Measurements from ENCODE around the gene PILRB.

The PILRB gene

DNA sequence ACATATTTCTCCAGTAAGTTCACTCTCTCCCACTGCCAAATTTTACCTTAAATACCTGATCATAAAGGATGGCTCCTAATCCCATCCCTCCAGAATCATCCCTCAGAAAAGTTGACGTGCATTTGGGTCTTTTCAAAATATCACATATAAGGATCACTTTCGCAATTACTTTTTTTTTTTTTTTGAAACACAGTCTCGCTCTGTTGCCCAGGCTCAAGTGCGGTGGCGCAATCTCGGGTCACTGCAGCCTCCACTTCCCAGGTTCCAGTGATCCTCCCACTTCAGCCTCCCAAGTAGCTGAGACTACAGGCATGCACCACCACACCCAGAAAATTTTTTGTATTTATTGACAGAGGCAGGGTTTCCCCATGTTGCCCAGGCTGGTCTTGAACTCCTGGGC lies 53.2 kb downstream of the PILRB start:
- no peak for DNase-seq

DNA sequence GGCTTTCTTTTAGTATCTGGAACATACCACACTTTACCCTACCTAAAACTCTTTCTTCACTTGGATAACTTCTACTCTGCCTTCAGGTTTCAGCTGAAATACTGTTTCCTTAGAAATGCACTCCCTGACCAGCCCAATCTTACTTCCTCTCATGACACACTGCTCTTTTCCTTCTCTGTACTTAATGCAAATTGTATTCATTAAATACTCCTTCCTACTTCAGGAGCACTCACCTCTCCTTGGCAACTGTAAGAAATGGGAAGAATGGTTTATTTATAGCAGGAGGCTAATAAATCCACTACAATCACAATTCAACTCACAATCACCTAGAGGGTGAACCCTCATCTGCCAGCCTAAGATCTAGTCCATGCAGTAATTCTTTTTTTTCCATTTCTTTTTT lies 55.4 kb downstream of the PILRB start:
- no peak for DNase-seq

DNA sequence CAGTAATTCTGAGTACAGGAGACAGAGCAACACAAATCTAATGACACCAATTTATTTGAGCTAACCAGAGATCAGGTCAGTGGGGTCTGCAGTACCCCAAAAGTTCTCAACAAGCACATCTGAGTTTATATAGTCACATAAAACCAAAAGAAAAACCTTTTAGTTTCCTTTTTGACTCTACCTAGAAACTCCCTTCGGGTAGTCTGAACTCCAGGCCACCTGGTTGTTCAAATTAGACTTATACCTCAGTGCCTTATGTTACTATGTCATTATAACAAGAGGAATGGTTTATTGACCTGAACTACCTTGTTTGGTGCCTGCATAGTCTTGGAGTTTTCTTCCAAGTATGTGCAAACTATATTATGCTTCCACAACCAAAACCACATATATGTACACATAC lies 56.0 kb downstream of the PILRB start:
- no peak for DNase-seq

DNA sequence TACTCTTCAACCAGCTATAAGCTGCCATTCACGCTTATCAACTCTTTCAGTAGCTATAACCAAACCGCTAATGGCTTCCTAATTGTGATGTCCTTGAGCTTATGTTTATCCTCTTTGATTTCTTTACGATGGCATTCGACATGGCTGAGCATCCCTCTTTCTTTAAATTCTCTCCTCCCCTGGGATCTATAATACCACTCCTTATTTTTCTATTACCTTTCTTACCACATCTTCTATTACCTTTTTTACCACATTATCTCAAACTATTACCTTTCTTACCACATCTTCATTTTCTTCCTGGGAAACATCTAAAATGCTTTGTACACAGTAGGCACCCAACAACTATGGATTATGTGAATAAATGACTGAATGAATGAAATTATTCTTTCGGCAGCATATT lies 57.5 kb downstream of the PILRB start:
- DNase-seq: no peak

Data from T1000 (cell line).